CD4-positive, CD25-positive, alpha-beta regulatory T cell (primary cell): ENCODE results near the gene EIF5AL1. TPM values are rescaled to one million over a fixed set of nuclear protein-coding genes. Genes with fewer than 3 reads are reported as not detected.

Experiments
- ATAC-seq, 2 donors: fragments of 150-1000 bp; cut with Tn5 transposase; one replicate each; pipeline ENCODE4 v1.10.0; 2021; ENCODE audit warnings: low read depth in 2 of 2, moderate number of reproducible peaks in 2 of 2, moderate library complexity in 1 of 2
- DNase-seq, 3 donors: peaks; one replicate each; pipeline versions ENCODE4 v3.0.0 to v3.0.0-alpha.2; 2012 to 2022; ENCODE audit warnings: mixed read lengths in 1 of 3
- H3K27ac ChIP-seq: one replicate; pipeline ENCODE4 v1.7.0; 2013; ENCODE audit warnings: mild to moderate bottlenecking, low read length; ENCODE audit not compliant: insufficient read depth, poor library complexity, severe bottlenecking
- H3K27me3 ChIP-seq: one replicate; pipeline ENCODE4 v1.7.0; 2013; ENCODE audit warnings: low read length; ENCODE audit not compliant: control insufficient read depth, insufficient read depth
- H3K36me3 ChIP-seq: one replicate; pipeline ENCODE4 v1.7.0; 2013; ENCODE audit warnings: mild to moderate bottlenecking, low read length, moderate library complexity; ENCODE audit not compliant: control insufficient read depth, insufficient read depth
- H3K4me1 ChIP-seq: 2 replicates; pipeline ENCODE4 v1.7.0; 2013; ENCODE audit warnings: mild to moderate bottlenecking, low read length; ENCODE audit not compliant: insufficient read depth, control insufficient read depth, poor library complexity, severe bottlenecking
- H3K4me3 ChIP-seq: one replicate; pipeline ENCODE4 v1.7.0; 2013; ENCODE audit warnings: low read depth, mild to moderate bottlenecking, low read length, moderate library complexity
- H3K9me3 ChIP-seq, 2 experiments: 1 replicate in 1 of 2; 2 replicates in 1 of 2; pipeline ENCODE4 v1.7.0; 2013; ENCODE audit warnings: low read length in 2 of 2, mild to moderate bottlenecking in 1 of 2, moderate library complexity in 1 of 2; ENCODE audit not compliant: control insufficient read depth in 2 of 2
- H3K27ac Mint-ChIP-seq, 3 donors: one replicate each; pipeline ENCODE4 v1.8.0; 2020 to 2022; ENCODE audit warnings: mild to moderate bottlenecking in 3 of 3, mixed read lengths in 3 of 3, moderate library complexity in 2 of 3
- H3K27me3 Mint-ChIP-seq: one replicate; pipeline ENCODE4 v1.8.0; 2022; ENCODE audit warnings: mild to moderate bottlenecking, mixed read lengths
- H3K36me3 Mint-ChIP-seq: one replicate; pipeline ENCODE4 v1.8.0; 2020; ENCODE audit warnings: mixed read lengths
- H3K4me1 Mint-ChIP-seq, 4 donors: one replicate each; pipeline ENCODE4 v1.8.0; 2020 to 2022; ENCODE audit warnings: mixed read lengths in 4 of 4, mild to moderate bottlenecking in 1 of 4
- H3K4me3 Mint-ChIP-seq, 4 donors: one replicate each; pipeline ENCODE4 v1.8.0; 2020 to 2022; ENCODE audit warnings: mild to moderate bottlenecking in 4 of 4, mixed read lengths in 4 of 4, moderate library complexity in 3 of 4
- H3K9me3 Mint-ChIP-seq, 7 donors: one replicate each; pipeline ENCODE4 v1.8.0; 2020 to 2022; ENCODE audit warnings: mixed read lengths in 7 of 7, mild to moderate bottlenecking in 3 of 7, moderate library complexity in 2 of 7
- polyA plus RNA-seq, 4 donors: library from polyadenylated mRNA; unstranded; fragments of 300-500 nt; fragmentation: Illumina TruSeq; gene quantifications; one replicate each; pipeline ENCODE4 v1.2.3, GENCODE V29; 2021
- total RNA-seq: library from RNA; stranded (reverse); gene quantifications from one replicate; pipeline ENCODE4 v1.2.3, GENCODE V29; 2022

Gene EIF5AL1
- total and polyA plus RNA-seq, 5 donors from 2014 or later = 0.11 to 0.45 (median 0.25) TPM; not detected in 1

DNA sequence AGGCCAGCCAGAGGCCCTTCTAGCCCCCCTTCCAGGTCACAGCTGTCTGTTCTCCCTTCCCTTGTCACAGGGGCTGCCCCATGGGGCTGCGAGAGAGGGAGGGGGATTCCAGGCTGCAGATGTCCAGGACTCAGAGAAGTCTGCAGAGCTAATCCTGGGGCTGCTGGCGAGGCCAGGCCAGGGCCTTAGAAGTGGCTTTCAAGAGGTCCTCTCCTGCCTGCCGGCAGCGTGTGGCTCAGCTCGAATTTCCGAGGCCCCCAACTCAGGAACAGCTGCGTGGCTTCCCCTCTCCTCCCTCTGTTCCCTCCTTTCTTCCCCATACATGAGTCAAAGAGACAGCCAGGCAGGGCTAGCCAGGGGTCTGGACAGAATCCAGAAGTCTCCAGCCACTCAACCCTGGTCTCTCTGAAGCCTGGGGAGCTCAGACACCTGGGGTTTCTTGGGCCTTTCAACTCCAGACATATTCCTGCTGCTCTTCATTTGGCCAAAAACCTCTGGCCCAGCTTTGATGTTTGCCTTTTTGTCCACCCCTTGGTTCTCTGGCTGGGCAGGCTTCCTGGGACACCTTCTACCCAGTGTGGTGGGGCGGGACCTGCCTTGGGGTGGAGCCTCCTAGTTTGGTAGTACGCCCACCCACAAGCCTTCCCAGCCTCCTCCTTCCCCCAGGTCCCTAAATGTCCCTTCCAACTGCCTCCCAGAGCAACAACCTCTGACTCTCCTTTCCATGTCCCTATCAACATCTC is 21.8 kb upstream of the EIF5AL1 start:
- ATAC-seq = no peak
- Mint-ChIP-seq H3K36me3 (no peaks in the 10 kb centered on the region), H3K4me3 (no peak overlapping the region), H3K9me3 (no peaks in the 10 kb centered on the region), H3K4me1 (no peaks in the 10 kb centered on the region), H3K27ac (no peak overlapping the region), H3K27me3 (peaks cover 5% of the 10 kb centered on the region)
- DNase-seq = no peak
- Histone ChIP-seq H3K36me3 (no peaks in the 10 kb centered on the region), H3K27me3 (no peaks in the 10 kb centered on the region), H3K4me1 (no peaks in the 10 kb centered on the region), H3K27ac (no peak overlapping the region), H3K4me3 (no peak overlapping the region), H3K9me3 (no peaks in the 10 kb centered on the region)

DNA sequence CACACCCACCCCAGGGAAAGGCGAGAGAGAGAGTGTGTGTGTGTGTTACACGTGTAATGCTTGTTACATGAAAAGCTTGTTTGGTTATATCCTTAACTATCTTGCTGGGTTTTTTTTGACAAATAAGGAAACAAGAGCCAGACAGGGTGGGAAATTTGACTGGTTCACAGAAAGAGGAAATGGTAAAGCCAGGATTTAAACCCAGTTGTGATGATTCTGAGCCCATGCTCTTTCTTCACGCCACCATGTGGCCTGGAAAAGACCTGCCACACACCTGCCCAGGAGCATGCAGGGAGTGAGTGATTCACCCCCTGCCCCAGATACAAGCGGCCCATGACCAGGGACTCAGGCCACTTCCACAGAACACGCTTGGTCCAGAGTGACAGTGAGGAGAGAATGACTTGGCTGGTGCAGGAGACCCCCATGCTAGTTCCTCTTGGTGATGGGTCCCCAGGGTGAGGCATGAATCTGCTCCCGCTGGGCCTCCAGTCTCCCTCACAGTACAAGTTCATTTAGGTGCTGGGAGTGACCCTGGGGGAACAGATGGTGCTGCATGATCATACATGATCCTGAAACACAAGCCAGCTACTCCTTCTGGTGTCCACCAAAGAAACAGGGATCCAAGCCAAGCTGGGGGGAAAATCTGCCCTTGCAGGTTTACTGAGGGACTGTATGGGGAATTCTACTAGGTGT is 21.0 kb upstream of the EIF5AL1 start:
- DNase-seq = no peak
- H3K27ac Mint-ChIP-seq = no peak overlapping the region
- no peaks in the 10 kb centered on the region for H3K4me1 Mint-ChIP-seq
- H3K4me3 Mint-ChIP-seq = no peak overlapping the region
- H3K36me3 Mint-ChIP-seq = no peaks in the 10 kb centered on the region
- Histone ChIP-seq H3K27ac (no peak overlapping the region), H3K4me1 (no peaks in the 10 kb centered on the region), H3K4me3 (no peak overlapping the region), H3K27me3 (peaks cover 3% of the 10 kb centered on the region), H3K36me3 (no peaks in the 10 kb centered on the region), H3K9me3 (no peaks in the 10 kb centered on the region)
- ATAC-seq = no peak
- H3K27me3 Mint-ChIP-seq = peaks cover 10% of the 10 kb centered on the region
- no peaks in the 10 kb centered on the region for H3K9me3 Mint-ChIP-seq

- no peaks in the 10 kb centered on the region for H3K36me3 Mint-ChIP-seq
- H3K9me3 ChIP-seq = no peaks in the 10 kb centered on the region
- ATAC-seq = no peak
- no peaks in the 10 kb centered on the region for H3K4me1 ChIP-seq
- H3K27me3 ChIP-seq = peaks cover 6% of the 10 kb centered on the region
- no peak overlapping the region for H3K4me3 Mint-ChIP-seq
- H3K27ac ChIP-seq = no peak overlapping the region
- H3K4me3 ChIP-seq = no peak overlapping the region
- DNase-seq = no peak
- no peaks in the 10 kb centered on the region for H3K4me1 Mint-ChIP-seq
- H3K36me3 ChIP-seq = no peaks in the 10 kb centered on the region
- H3K27me3 Mint-ChIP-seq = peaks cover 14% of the 10 kb centered on the region
- H3K27ac Mint-ChIP-seq = no peak overlapping the region
- no peaks in the 10 kb centered on the region for H3K9me3 Mint-ChIP-seq
These were observed 20.1 kb upstream of the EIF5AL1 start for GRCh38 chr10:79492256-79492655.

DNA sequence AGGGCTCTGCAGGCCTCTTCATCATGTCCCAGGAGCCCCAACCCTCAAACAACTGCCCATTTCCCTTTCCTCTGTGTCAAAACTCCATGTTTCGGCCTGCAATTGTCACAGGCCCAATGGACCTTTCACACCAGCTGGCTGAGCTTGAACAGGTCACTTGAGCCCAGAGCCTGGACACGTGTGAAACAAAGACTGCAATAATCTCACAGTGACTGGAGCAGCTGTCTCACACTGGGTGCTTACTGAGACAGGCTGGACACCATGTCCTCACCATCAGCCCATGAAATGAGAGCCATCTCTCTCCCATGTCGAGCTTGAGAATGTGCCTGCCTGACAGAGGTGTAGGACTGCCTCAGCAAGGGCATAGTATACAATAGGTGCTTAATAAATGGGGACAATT is 19.5 kb upstream of the EIF5AL1 start:
- ATAC-seq (no peak), DNase-seq (no peak)
- no peak overlapping the region for H3K4me3 Mint-ChIP-seq
- H3K9me3 ChIP-seq = no peaks in the 10 kb centered on the region
- no peak overlapping the region for H3K27ac Mint-ChIP-seq
- H3K4me1 Mint-ChIP-seq = no peaks in the 10 kb centered on the region
- H3K4me3 ChIP-seq = no peak overlapping the region
- peaks cover 6% of the 10 kb centered on the region for H3K27me3 ChIP-seq
- H3K9me3 Mint-ChIP-seq = no peaks in the 10 kb centered on the region
- H3K4me1 ChIP-seq = no peaks in the 10 kb centered on the region
- H3K27me3 Mint-ChIP-seq = peaks cover 18% of the 10 kb centered on the region
- H3K36me3 ChIP-seq = no peaks in the 10 kb centered on the region
- H3K27ac ChIP-seq = no peak overlapping the region
- no peaks in the 10 kb centered on the region for H3K36me3 Mint-ChIP-seq

DNA sequence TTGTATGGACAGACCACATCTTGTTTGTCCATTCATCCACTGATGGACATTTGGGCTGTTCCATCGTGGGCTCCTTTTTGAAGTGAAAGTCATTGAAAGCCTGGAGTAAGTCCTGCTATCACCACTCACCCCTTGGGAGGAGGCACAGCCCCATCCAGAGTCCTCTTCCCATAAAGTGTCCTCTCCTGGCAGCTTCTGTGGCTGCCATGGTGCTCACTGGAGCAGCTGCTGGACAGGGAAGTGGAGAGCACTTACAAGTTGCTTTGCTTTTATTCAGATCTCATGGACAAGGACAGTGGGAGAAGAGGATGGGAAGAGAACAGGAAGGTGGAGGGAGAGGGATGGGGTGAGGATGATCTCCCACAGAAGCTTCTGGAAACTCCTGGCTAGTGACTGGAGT is 18.5 kb upstream of the EIF5AL1 start:
- Histone ChIP-seq H3K4me1 (no peaks in the 10 kb centered on the region), H3K27me3 (peaks cover 6% of the 10 kb centered on the region), H3K9me3 (no peaks in the 10 kb centered on the region), H3K36me3 (no peaks in the 10 kb centered on the region), H3K4me3 (no peak overlapping the region), H3K27ac (no peak overlapping the region)
- Mint-ChIP-seq H3K36me3 (no peaks in the 10 kb centered on the region), H3K27ac (no peak overlapping the region), H3K4me1 (no peaks in the 10 kb centered on the region), H3K27me3 (peaks cover 21% of the 10 kb centered on the region), H3K4me3 (no peak overlapping the region), H3K9me3 (no peaks in the 10 kb centered on the region)
- DNase-seq = no peak
- no peak for ATAC-seq

DNA sequence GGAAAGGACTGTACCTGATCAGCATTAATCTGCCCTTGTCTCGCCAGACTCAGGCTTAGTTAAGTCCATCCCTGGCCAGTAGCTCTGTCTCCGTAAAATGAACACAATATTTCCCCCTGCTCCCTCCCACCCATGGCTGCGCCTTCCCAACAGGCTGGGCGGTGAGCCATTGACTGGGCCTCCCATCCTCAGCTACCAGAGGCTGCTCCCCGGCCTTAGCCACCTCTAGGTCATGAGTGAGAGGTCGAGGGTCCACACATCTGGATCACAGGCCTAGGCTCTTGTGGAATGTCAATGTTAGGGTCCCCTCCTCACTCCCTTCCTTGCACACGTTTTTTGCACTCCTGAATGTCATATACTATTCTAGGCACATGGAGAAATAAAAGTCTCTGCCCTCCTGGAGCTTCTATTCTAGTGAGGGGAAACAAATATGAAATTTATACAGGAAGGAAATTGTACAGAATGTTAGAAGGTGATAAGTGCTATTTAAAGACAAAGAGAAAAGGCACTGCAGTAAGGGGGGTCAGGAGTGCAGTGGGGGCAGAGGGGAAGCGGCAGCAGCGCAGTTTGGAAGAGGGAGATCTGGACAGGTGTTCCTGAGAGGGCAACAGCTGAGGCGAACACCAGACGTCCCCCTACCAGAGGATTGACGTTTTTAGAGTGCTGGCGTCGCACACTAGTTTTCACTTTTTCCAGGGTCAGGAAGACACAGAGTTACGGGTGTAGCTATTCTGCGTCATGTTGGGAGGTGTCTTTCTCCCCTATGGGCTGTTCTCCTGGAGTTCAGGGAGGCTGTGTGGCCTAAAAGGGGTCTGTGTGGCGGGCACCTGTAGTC is 17.2 kb upstream of the EIF5AL1 start:
- H3K27me3 Mint-ChIP-seq = peaks cover 23% of the 10 kb centered on the region
- Histone ChIP-seq H3K27me3 (peaks cover 6% of the 10 kb centered on the region), H3K4me3 (no peak overlapping the region), H3K4me1 (no peaks in the 10 kb centered on the region), H3K27ac (no peak overlapping the region), H3K36me3 (no peaks in the 10 kb centered on the region), H3K9me3 (no peaks in the 10 kb centered on the region)
- no peak for ATAC-seq
- DNase-seq = no peak
- no peaks in the 10 kb centered on the region for H3K9me3 Mint-ChIP-seq
- no peaks in the 10 kb centered on the region for H3K36me3 Mint-ChIP-seq
- H3K4me1 Mint-ChIP-seq = no peaks in the 10 kb centered on the region
- H3K27ac Mint-ChIP-seq = no peak overlapping the region
- no peak overlapping the region for H3K4me3 Mint-ChIP-seq

- no peak for ATAC-seq
- Mint-ChIP-seq H3K27ac (no peak overlapping the region), H3K36me3 (no peaks in the 10 kb centered on the region), H3K4me1 (no peaks in the 10 kb centered on the region), H3K4me3 (no peak overlapping the region), H3K27me3 (peaks cover 23% of the 10 kb centered on the region), H3K9me3 (no peaks in the 10 kb centered on the region)
- Histone ChIP-seq H3K4me3 (no peak overlapping the region), H3K4me1 (no peaks in the 10 kb centered on the region), H3K36me3 (no peaks in the 10 kb centered on the region), H3K9me3 (no peaks in the 10 kb centered on the region), H3K27me3 (peaks cover 6% of the 10 kb centered on the region), H3K27ac (no peak overlapping the region)
- DNase-seq = no peak
These were observed 16.5 kb upstream of the EIF5AL1 start for GRCh38 chr10:79495791-79496190.
